GM12878 (cell line): ENCODE results near the gene TEX2. TPM values are rescaled to one million over a fixed set of nuclear protein-coding genes. Genes with fewer than 3 reads are reported as not detected.

Experiments
- ATAC-seq: fragments of 200-7000 bp; cut with Tn5 transposase; 3 replicates; pipeline ENCODE4 v1.9.1; 2020; ENCODE audit warnings: mild to moderate bottlenecking, moderate library complexity
- BruUV-seq: library from RNA; stranded (reverse); fragments of 400-500 nt; replicated peaks from 2 replicates; lab custom pipeline; 2021; lab: Mats Ljungman, UMichigan
- CTCF ChIA-PET: fragments of 300-600 bp; sonication (Branson Sonifier 250); formaldehyde crosslinking; extraction: SDS; loops from one replicate; lab custom pipeline; 2021; ENCODE audit warnings: inconsistent platforms; lab: Yijun Ruan, JAX
- POLR2A ChIA-PET: fragments of 350-600 bp; formaldehyde crosslinking; extraction: SDS; loops from one replicate; lab custom pipeline; 2021; ENCODE audit warnings: inconsistent platforms; lab: Charles Lee
- RAD21 ChIA-PET: fragments of 300-600 bp; sonication (Branson Sonifier 250); formaldehyde crosslinking; loops from one replicate; lab custom pipeline; 2023; ENCODE audit warnings: antibody characterized with exemption; ENCODE audit not compliant: unreplicated experiment; lab: Charles Lee
- SMC1A ChIA-PET: fragments of 300-600 bp; sonication (Branson Sonifier 250); formaldehyde crosslinking; loops from one replicate; lab custom pipeline; 2023; ENCODE audit not compliant: unreplicated experiment, uncharacterized antibody; lab: Charles Lee
- DNase-seq: peaks from one replicate; pipeline ENCODE4 v3.0.0-alpha.2; 2011; ENCODE audit warnings: low read depth, low spot score
- FAIRE-seq: peaks from 3 replicates; lab custom pipeline; 2011; peaks lifted over from hg19 to GRCh38; lab: Jason Lieb, UNC
- H2AFZ ChIP-seq: 2 replicates; pipeline ENCODE4 v1.6.0; 2011; ENCODE audit warnings: low read depth, low read length, control low read depth; ENCODE audit not compliant: control insufficient read depth
- H3K27ac ChIP-seq: 2 replicates; pipeline ENCODE4 v1.5.1; 2011; ENCODE audit warnings: control low read depth; ENCODE audit not compliant: control insufficient read depth, insufficient read depth
- H3K27me3 ChIP-seq, 2 experiments: replicated peaks in 1 of 2; 2 replicates each; pipeline versions ENCODE4 v1.6.0 to v1.6.1; 2011; ENCODE audit warnings: low read length in 1 of 2; ENCODE audit not compliant: control insufficient read depth in 2 of 2, insufficient read depth in 2 of 2
- H3K36me3 ChIP-seq, 2 experiments: 2 replicates each; pipeline ENCODE4 v1.5.1; 2011; ENCODE audit warnings: low read length in 1 of 2; ENCODE audit not compliant: control insufficient read depth in 2 of 2, insufficient read depth in 2 of 2
- H3K4me1 ChIP-seq: 2 replicates; pipeline ENCODE4 v1.6.1; 2011; ENCODE audit warnings: mild to moderate bottlenecking, low read length, moderate library complexity, mixed read lengths; ENCODE audit not compliant: control insufficient read depth, insufficient read depth
- H3K4me2 ChIP-seq: 2 replicates; pipeline ENCODE4 v1.6.0; 2011; ENCODE audit warnings: control low read depth; ENCODE audit not compliant: control insufficient read depth, insufficient read depth
- H3K4me3 ChIP-seq: fragments of 200-600 bp; sonication (generic); 2 replicates; pipeline ENCODE4 v1.5.1; 2016
- H3K79me2 ChIP-seq: 2 replicates; pipeline ENCODE4 v1.6.0; 2011; ENCODE audit warnings: low read length; ENCODE audit not compliant: control insufficient read depth, insufficient read depth
- H3K9ac ChIP-seq: 2 replicates; pipeline ENCODE4 v1.8.0; 2011; ENCODE audit warnings: low read length, control low read depth, mixed read lengths; ENCODE audit not compliant: control insufficient read depth, insufficient read depth
- H3K9me3 ChIP-seq: replicated peaks from 3 replicates; pipeline ENCODE4 v1.5.1; 2011; ENCODE audit warnings: mild to moderate bottlenecking, low read length; ENCODE audit not compliant: control insufficient read depth, insufficient read depth
- H4K20me1 ChIP-seq: 2 replicates; pipeline ENCODE4 v1.6.0; 2011; ENCODE audit not compliant: control insufficient read depth, insufficient read depth
- DPF2 ChIP-seq: fragments of 450-650 bp; IDR thresholded peaks from 2 replicates; pipeline ENCODE4 v1.6.1; 2017; ENCODE audit warnings: mild to moderate bottlenecking
- JUNB ChIP-seq: IDR thresholded peaks from 2 replicates; pipeline ENCODE4 v1.6.1; 2016; ENCODE audit warnings: antibody characterized with exemption, mild to moderate bottlenecking
- PAX5 ChIP-seq: IDR thresholded peaks from 2 replicates; pipeline ENCODE4 v1.6.1; 2011; ENCODE audit warnings: low read depth, low read length, borderline replicate concordance
- PBX3 ChIP-seq: IDR thresholded peaks from 2 replicates; pipeline ENCODE4 v1.6.1; 2011; ENCODE audit warnings: mild to moderate bottlenecking, low read depth, low read length, moderate library complexity; ENCODE audit not compliant: insufficient replicate concordance
- POU2F2 ChIP-seq: IDR thresholded peaks from 3 replicates; pipeline ENCODE4 v1.6.1; 2011; ENCODE audit warnings: low read depth, mild to moderate bottlenecking, low read length, borderline replicate concordance
- RELB ChIP-seq: fragments of 450-650 bp; IDR thresholded peaks from 2 replicates; pipeline ENCODE4 v1.6.1; 2017; ENCODE audit warnings: low read depth, mild to moderate bottlenecking, moderate library complexity
- SP1 ChIP-seq: IDR thresholded peaks from one replicate; pipeline ENCODE4 v1.6.1; 2011; ENCODE audit warnings: low read depth, low read length
- TBL1XR1 ChIP-seq: IDR thresholded peaks from 2 replicates; pipeline ENCODE4 v1.6.1; 2012; ENCODE audit warnings: low read depth, low read length, improper control_type of control experiment
- TCF7 ChIP-seq: IDR thresholded peaks from 2 replicates; pipeline ENCODE4 v1.6.1; 2014; ENCODE audit warnings: antibody characterized with exemption, borderline replicate concordance
- WGBS: methylation state at CpG from one replicate; pipeline ENCODE4 v1.1.6; 2016; ENCODE audit warnings: low lambda C conversion rate; ENCODE audit not compliant: insufficient replicate concordance, insufficient coverage; ENCODE audit errors: missing lambda C conversion rate; 5-methylcytosine and 5-hydroxymethylcytosine counted together
- in situ Hi-C: fragments of 300-500 bp; cut with MboI; formaldehyde crosslinking; loops from 9 replicates; pipeline ENCODE4 v1.14.3; 2018; ENCODE audit warnings: mixed read lengths
- intact Hi-C: fragments of 100-400 bp; cut with micrococcal nuclease; formaldehyde crosslinking; loops from one replicate; pipeline ENCODE4 v1.14.2; 2022; ENCODE audit not compliant: unreplicated experiment
- polyA plus RNA-seq, 11 experiments: library from polyadenylated mRNA; depleted of rRNA in 4 of 11; unstranded in 6 of 11; stranded (reverse) in 5 of 11; fragments of >200 nt; fragmentation: Nextera tagmentation in 4 of 11; fragmentation: Illumina TruSeq in 1 of 11; extraction: Ambion mirVana in 4 of 11; extraction: Trizol in 1 of 11; gene quantifications; 1 replicate in 1 of 11; 2 replicates in 10 of 11; pipeline versions ENCODE4 v1.2.1 to v1.2.3, GENCODE V29; 2011 to 2016; ENCODE audit warnings: inconsistent platforms in 2 of 11, missing spikeins in 2 of 11, low read depth in 1 of 11
- total RNA-seq, 4 experiments: library from RNA; depleted of rRNA in 3 of 4; stranded (reverse); fragments of >200 nt in 3 of 4; fragmentation: Illumina TruSeq in 1 of 4; extraction: Trizol in 1 of 4; gene quantifications; 2 replicates each; pipeline versions ENCODE4 v1.2.1 to v1.2.3, GENCODE V29; 2013 to 2021
- TF ChIP-seq, protein P1 (sequence below): IDR thresholded peaks from 2 replicates; pipeline ENCODE4 v1.6.1; 2012; ENCODE audit warnings: low read length, inconsistent platforms
- TF ChIP-seq, protein P2 (sequence below): fragments of 450-650 bp; IDR thresholded peaks from 2 replicates; pipeline ENCODE4 v1.6.1; 2016; ENCODE audit warnings: mild to moderate bottlenecking

The TEX2 gene
- total and polyA plus RNA-seq, 10 of the 15 experiments (the other 5 are each of a cell fraction or from before 2014, with no cell fraction given): 3.8 to 19.9 (median 15.8) TPM

- Histone ChIP-seq H3K27ac (no peak overlapping the region), H3K27me3 (no peaks in the 10 kb centered on the region)
- no TSS peak for BruUV-seq
- no peak for TF ChIP-seq JUNB
- TF ChIP-seq POU2F2: no peak
- TF ChIP-seq, protein P1, sequence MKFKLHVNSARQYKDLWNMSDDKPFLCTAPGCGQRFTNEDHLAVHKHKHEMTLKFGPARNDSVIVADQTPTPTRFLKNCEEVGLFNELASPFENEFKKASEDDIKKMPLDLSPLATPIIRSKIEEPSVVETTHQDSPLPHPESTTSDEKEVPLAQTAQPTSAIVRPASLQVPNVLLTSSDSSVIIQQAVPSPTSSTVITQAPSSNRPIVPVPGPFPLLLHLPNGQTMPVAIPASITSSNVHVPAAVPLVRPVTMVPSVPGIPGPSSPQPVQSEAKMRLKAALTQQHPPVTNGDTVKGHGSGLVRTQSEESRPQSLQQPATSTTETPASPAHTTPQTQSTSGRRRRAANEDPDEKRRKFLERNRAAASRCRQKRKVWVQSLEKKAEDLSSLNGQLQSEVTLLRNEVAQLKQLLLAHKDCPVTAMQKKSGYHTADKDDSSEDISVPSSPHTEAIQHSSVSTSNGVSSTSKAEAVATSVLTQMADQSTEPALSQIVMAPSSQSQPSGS: no peak
- no peak for TF ChIP-seq TBL1XR1
- no peak for TF ChIP-seq RELB
- no peak for TF ChIP-seq PBX3
- no peak for TF ChIP-seq DPF2
- no peak for TF ChIP-seq PAX5
- no peak for TF ChIP-seq SP1
- no peak for TF ChIP-seq TCF7
- TF ChIP-seq, protein P2, sequence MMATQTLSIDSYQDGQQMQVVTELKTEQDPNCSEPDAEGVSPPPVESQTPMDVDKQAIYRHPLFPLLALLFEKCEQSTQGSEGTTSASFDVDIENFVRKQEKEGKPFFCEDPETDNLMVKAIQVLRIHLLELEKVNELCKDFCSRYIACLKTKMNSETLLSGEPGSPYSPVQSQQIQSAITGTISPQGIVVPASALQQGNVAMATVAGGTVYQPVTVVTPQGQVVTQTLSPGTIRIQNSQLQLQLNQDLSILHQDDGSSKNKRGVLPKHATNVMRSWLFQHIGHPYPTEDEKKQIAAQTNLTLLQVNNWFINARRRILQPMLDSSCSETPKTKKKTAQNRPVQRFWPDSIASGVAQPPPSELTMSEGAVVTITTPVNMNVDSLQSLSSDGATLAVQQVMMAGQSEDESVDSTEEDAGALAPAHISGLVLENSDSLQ: no peak
- TF ChIP-seq, all 136 proteins: peak for 0
- Histone ChIP-seq H3K9ac (no peak overlapping the region), H3K4me2 (no peak overlapping the region), H3K4me3 (no peak overlapping the region), H3K79me2 (no peaks in the 10 kb centered on the region), H4K20me1 (no peaks in the 10 kb centered on the region), H3K36me3 (no peaks in the 10 kb centered on the region), H3K4me1 (peaks cover 20% of the 10 kb centered on the region), H2AFZ (no peak overlapping the region), H3K9me3 (peaks cover 2% of the 10 kb centered on the region; the same call in 2 of the 3 replicates)
- FAIRE-seq (no peak), ATAC-seq (no peak), DNase-seq (no peak)
- CTCF ChIA-PET: interaction anchor here (1.0 to 2.4 kb wide), 4 partner anchors 9 to 353 kb away, joined by 3 to 14 read pairs (median 4); no protein-coding TSS in a partner anchor
- intact Hi-C loops: no loop called here
- in situ Hi-C loops: no loop called here
- SMC1A ChIA-PET: interaction anchor here (0.6 to 1.5 kb wide), 4 partner anchors 9 to 146 kb away, joined by 3 to 5 read pairs (median 4); partner anchors contain the start of gene TEX2
- WGBS: 34% methylated on average over 6 of the region's 6 CpGs
- RAD21 ChIA-PET: interaction anchor here (1.2 to 1.3 kb wide), 2 partner anchors 18 to 140 kb away, joined by 3 read pairs; no protein-coding TSS in a partner anchor
- POLR2A ChIA-PET: interaction anchor here (1.8 kb wide), 1 partner anchor 9 kb away, joined by 6 read pairs; no protein-coding TSS in a partner anchor
Measured at GRCh38 chr17:64273006-64273405, 9.9 kb upstream of the TEX2 start.
